Lung (tissue), 12 donors: ENCODE measurements around the gene IFT52. TPM values are rescaled to one million over a fixed set of nuclear protein-coding genes. Genes with fewer than 3 reads are reported as not detected.

Experiments used
- ATAC-seq: fragments of 200-7000 bp; cut with Tn5 transposase; one replicate; pipeline ENCODE4 v1.9.1; 2020; ENCODE audit warnings: moderate number of reproducible peaks; ENCODE audit not compliant: insufficient read depth, low FRiP score
- DNase-seq, 3 donors: peaks; one replicate each; pipeline ENCODE4 v3.0.0-alpha.2; 2013 to 2017
- H3K27ac ChIP-seq, 2 donors: one replicate each; pipeline ENCODE4 v1.5.1; 2013; ENCODE audit warnings: mild to moderate bottlenecking in 2 of 2, moderate library complexity in 2 of 2, control low read depth in 1 of 2, inconsistent platforms in 1 of 2, low read depth in 1 of 2, low read length in 1 of 2
- H3K27me3 ChIP-seq, 3 donors: one replicate each; pipeline ENCODE4 v1.5.1; 2013; ENCODE audit warnings: low read length in 2 of 3; ENCODE audit not compliant: control insufficient read depth in 3 of 3, insufficient read depth in 3 of 3
- H3K36me3 ChIP-seq, 4 donors: one replicate each; pipeline ENCODE4 v1.5.1; 2013; ENCODE audit warnings: low read length in 4 of 4, mild to moderate bottlenecking in 1 of 4, moderate library complexity in 1 of 4; ENCODE audit not compliant: control insufficient read depth in 4 of 4, insufficient read depth in 4 of 4
- H3K4me1 ChIP-seq, 5 donors: one replicate each; pipeline ENCODE4 v1.5.1; 2013; ENCODE audit warnings: low read length in 5 of 5, mild to moderate bottlenecking in 2 of 5, moderate library complexity in 1 of 5; ENCODE audit not compliant: control insufficient read depth in 5 of 5, insufficient read depth in 5 of 5
- H3K4me3 ChIP-seq: one replicate; pipeline ENCODE4 v1.5.1; 2013; ENCODE audit warnings: mild to moderate bottlenecking, control low read depth, moderate library complexity
- H3K9ac ChIP-seq, 2 donors: one replicate each; pipeline ENCODE4 v1.5.1; 2013; ENCODE audit warnings: low read length in 2 of 2, control low read depth in 1 of 2; ENCODE audit not compliant: insufficient read depth in 1 of 2
- H3K9me3 ChIP-seq, 4 donors: one replicate each; pipeline ENCODE4 v1.5.1; 2013; ENCODE audit warnings: low read length in 3 of 4, mild to moderate bottlenecking in 1 of 4, moderate library complexity in 1 of 4; ENCODE audit not compliant: control insufficient read depth in 4 of 4, insufficient read depth in 3 of 4
- CTCF ChIP-seq: IDR thresholded peaks from 2 replicates; pipeline ENCODE4 v1.5.1; 2012; ENCODE audit warnings: mild to moderate bottlenecking; ENCODE audit errors: control extremely low read depth, extremely low read depth
- WGBS, 2 donors: extraction: QIAGEN DNeasy Blood & Tissue Kit; methylation state at CpG; one replicate each; pipeline ENCODE4 v1.1.7; 2013; 5-methylcytosine and 5-hydroxymethylcytosine counted together
- polyA plus RNA-seq, 2 donors: library from polyadenylated mRNA; stranded (reverse); fragments of 200-250 nt; gene quantifications; one replicate each; pipeline ENCODE4 v1.2.1, GENCODE V29; 2013
- total RNA-seq, 2 donors: library from RNA; depleted of rRNA in 1 of 2; stranded (reverse); fragments of >200 nt in 1 of 2; gene quantifications; one replicate each; pipeline ENCODE4 v1.2.1, GENCODE V29; 2014 to 2021
- donor health status: control.
- donor health status: control.
- donor health status: Bipolar disorder and iron deficiency.
- donor health status: healthy.
- donor health status: DM: yes; HTN: yes; CAD: no.

IFT52 gene
- total and polyA plus RNA-seq, 4 donors: 16.0 to 49.0 (median 22.5) TPM

- Histone ChIP-seq H3K36me3 (no peaks in the 10 kb centered on the region), H3K27me3 (peaks cover 0 to 2% (median 0%) of the 10 kb centered on the region in 3 donors), H3K4me1 (peaks cover 0 to 7% (median 5%) of the 10 kb centered on the region in 5 donors), H3K9me3 (no peaks in the 10 kb centered on the region), H3K27ac (no peak overlapping the region), H3K4me3 (no peak overlapping the region), H3K9ac (no peak overlapping the region)
- WGBS, 2 donors: 96 to 98% methylated on average over 2 of the region's 2 CpGs
- DNase-seq: no peak
- no peak for TF ChIP-seq CTCF
- ATAC-seq: no peak
Measured at GRCh38 chr20:43670423-43670822, 79.7 kb downstream of the IFT52 start.

DNA sequence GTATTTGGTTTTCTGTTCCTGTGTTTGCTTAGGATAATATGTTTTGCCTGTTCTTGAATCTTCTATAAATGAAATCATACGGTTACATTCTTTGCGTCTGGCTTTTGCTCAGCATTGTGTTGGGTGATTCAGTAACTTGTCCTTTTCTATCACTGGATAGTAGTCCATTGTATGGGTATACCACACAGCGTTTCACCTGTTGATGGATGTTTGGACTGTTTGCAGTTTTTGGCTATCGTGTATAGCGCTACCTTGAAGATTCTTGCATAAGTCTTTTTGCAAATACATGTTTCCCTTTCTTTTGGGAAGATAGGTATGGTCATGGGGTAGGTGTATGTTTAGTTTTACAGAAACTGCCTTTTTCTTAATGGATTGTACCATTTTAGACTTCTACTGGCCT is 85.6 kb downstream of the IFT52 start:
- ATAC-seq: no peak
- Histone ChIP-seq H3K27ac (no peak overlapping the region), H3K9me3 (no peaks in the 10 kb centered on the region), H3K4me3 (no peak overlapping the region), H3K9ac (no peak overlapping the region), H3K4me1 (no peaks in the 10 kb centered on the region), H3K27me3 (no peaks in the 10 kb centered on the region), H3K36me3 (no peaks in the 10 kb centered on the region)
- DNase-seq: no peak
- 94 to 96% methylated on average over 5 of the region's 5 CpGs for WGBS, 2 donors
- TF ChIP-seq CTCF: no peak

DNA sequence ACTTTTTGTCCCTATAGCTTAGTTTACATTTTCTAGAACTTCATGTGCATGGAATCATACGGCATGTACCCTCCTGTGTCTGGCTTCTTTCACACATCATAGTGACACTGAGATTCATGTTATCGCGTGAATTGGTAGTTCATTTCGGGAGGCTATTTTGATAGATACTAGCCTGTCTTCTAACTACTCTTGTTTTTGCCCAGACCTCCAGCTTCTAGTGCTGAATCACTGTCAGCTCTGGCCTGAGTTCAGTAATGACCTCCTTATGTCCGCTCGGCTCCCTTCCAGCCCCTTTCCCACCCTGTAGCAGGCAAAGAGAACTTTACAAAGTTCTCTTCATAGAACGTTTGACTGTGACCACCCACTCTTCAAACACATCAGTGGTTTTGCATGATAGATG is 90.2 kb downstream of the IFT52 start:
- no peak for ATAC-seq
- DNase-seq: no peak
- Histone ChIP-seq H3K36me3 (no peaks in the 10 kb centered on the region), H3K9ac (no peak overlapping the region), H3K27ac (no peak overlapping the region), H3K4me1 (no peaks in the 10 kb centered on the region), H3K27me3 (no peaks in the 10 kb centered on the region), H3K4me3 (no peak overlapping the region), H3K9me3 (no peaks in the 10 kb centered on the region)
- WGBS, 2 donors: 90 to 95% methylated on average over 7 of the region's 7 CpGs
- no peak for TF ChIP-seq CTCF

- Histone ChIP-seq H3K27ac (no peak overlapping the region), H3K9me3 (no peaks in the 10 kb centered on the region), H3K9ac (no peak overlapping the region), H3K4me3 (no peak overlapping the region), H3K4me1 (no peaks in the 10 kb centered on the region), H3K36me3 (no peaks in the 10 kb centered on the region), H3K27me3 (no peaks in the 10 kb centered on the region)
- 80 to 84% methylated on average over 8 of the region's 8 CpGs for WGBS, 2 donors
- DNase-seq (no peak), ATAC-seq (no peak)
- TF ChIP-seq CTCF: no peak
Measured at GRCh38 chr20:43681468-43681942, 90.8 kb downstream of the IFT52 start.
